Panc1 (cell line): Measurements from ENCODE around the gene NAXE. TPM values are rescaled to one million over a fixed set of nuclear protein-coding genes. Genes with fewer than 3 reads are reported as not detected.
"Not testable (repeated sequence)": the region's sequence is repeated elsewhere in the genome, so short reads cannot be mapped to it uniquely, and the experiment has no call there.

Source experiments
- ATAC-seq: fragments of 200-7000 bp; cut with Tn5 transposase; 2 replicates; pipeline ENCODE4 v1.9.1; 2020; ENCODE audit warnings: mild to moderate bottlenecking, moderate library complexity
- BruUV-seq: library from RNA; stranded (reverse); fragments of 400-500 nt; replicated peaks from 2 replicates; lab custom pipeline; 2021; lab: Mats Ljungman, UMichigan
- CTCF ChIA-PET: fragments of 300-600 bp; sonication (Branson Sonifier 250); formaldehyde crosslinking; loops from one replicate; lab custom pipeline; 2022; ENCODE audit warnings: antibody characterized with exemption; lab: Charles Lee
- POLR2A ChIA-PET: fragments of 300-600 bp; sonication (Branson Sonifier 250); formaldehyde crosslinking; loops from one replicate; lab custom pipeline; 2022; ENCODE audit warnings: antibody characterized with exemption; lab: Charles Lee
- DNase-seq: peaks from one replicate; pipeline ENCODE4 v3.0.0-alpha.2; 2010; ENCODE audit warnings: low read depth, low spot score
- H3K27ac ChIP-seq: 2 replicates; pipeline ENCODE4 v1.5.1; 2011; ENCODE audit warnings: mild to moderate bottlenecking, low read length, inconsistent platforms
- H3K27me3 ChIP-seq: fragments of 200-500 bp; sonication (Bioruptor generic); 2 replicates; pipeline ENCODE4 v1.6.0; 2014; ENCODE audit warnings: low read length, inconsistent platforms; ENCODE audit not compliant: control insufficient read depth, insufficient read depth
- H3K36me3 ChIP-seq: fragments of 200-500 bp; sonication (Bioruptor generic); 2 replicates; pipeline ENCODE4 v1.5.1; 2014; ENCODE audit warnings: inconsistent platforms, mild to moderate bottlenecking, low read length, moderate library complexity; ENCODE audit not compliant: control insufficient read depth, insufficient read depth
- H3K4me1 ChIP-seq: 2 replicates; pipeline ENCODE4 v1.5.1; 2011; ENCODE audit warnings: inconsistent platforms, mild to moderate bottlenecking, low read length, moderate library complexity; ENCODE audit not compliant: control insufficient read depth, insufficient read depth
- H3K4me3 ChIP-seq, 2 experiments: 2 replicates each; pipeline ENCODE4 v1.5.1; 2011 to 2012; ENCODE audit warnings: low read depth in 2 of 2, low read length in 2 of 2, mild to moderate bottlenecking in 2 of 2, inconsistent platforms in 1 of 2, moderate library complexity in 1 of 2
- H3K9me3 ChIP-seq: fragments of 200-500 bp; sonication (Bioruptor generic); 2 replicates; pipeline ENCODE4 v1.5.1; 2014; ENCODE audit warnings: low read depth, mild to moderate bottlenecking, inconsistent platforms, low read length, moderate library complexity; ENCODE audit not compliant: control insufficient read depth, insufficient read depth
- CTCF ChIP-seq: fragments of 450-650 bp; IDR thresholded peaks from 2 replicates; pipeline ENCODE4 v1.5.1; 2017; ENCODE audit warnings: mild to moderate bottlenecking
- POLR2AphosphoS5 ChIP-seq: IDR thresholded peaks from 2 replicates; pipeline ENCODE4 v1.6.1; 2012; ENCODE audit warnings: mild to moderate bottlenecking, low read depth, low read length, moderate library complexity
- REST ChIP-seq, 2 experiments: IDR thresholded peaks; 2 replicates each; pipeline ENCODE4 v1.6.1; 2011 to 2012; ENCODE audit warnings: low read depth in 2 of 2, control low read depth in 1 of 2, low read length in 1 of 2, mild to moderate bottlenecking in 1 of 2, moderate library complexity in 1 of 2; ENCODE audit not compliant: insufficient read depth in 1 of 2
- SIN3A ChIP-seq: IDR thresholded peaks from 2 replicates; pipeline ENCODE4 v1.6.1; 2012; ENCODE audit warnings: low read depth, mild to moderate bottlenecking, low read length, moderate library complexity, borderline replicate concordance; ENCODE audit not compliant: insufficient read depth
- TCF7L2 ChIP-seq: IDR thresholded peaks from 2 replicates; pipeline ENCODE4 v1.6.1; 2011; ENCODE audit warnings: mild to moderate bottlenecking, low read depth, low read length, inconsistent platforms
- in situ Hi-C: cut with HindIII; loops from 2 replicates; pipeline ENCODE4 v1.10.0; 2016; ENCODE audit warnings: low sequenced_read_pairs, low pct_unique_long_range_greater_than_20kb
- intact Hi-C: fragments of 100-400 bp; cut with micrococcal nuclease; formaldehyde crosslinking; loops from one replicate; pipeline ENCODE4 v1.10.0; 2022; ENCODE audit not compliant: unreplicated experiment
- total RNA-seq: library from RNA; stranded (reverse); gene quantifications from one replicate; pipeline ENCODE4 v1.2.1, GENCODE V29; 2021; ENCODE audit not compliant: unreplicated experiment

Gene NAXE
- total RNA-seq, 1 experiment from 2014 or later = 211 TPM

GRCh38 chr1:156552518-156552917, 39.1 kb upstream of the NAXE start:
- Histone ChIP-seq H3K9me3 (no peaks in the 10 kb centered on the region), H3K27ac (no peak overlapping the region), H3K27me3 (no peaks in the 10 kb centered on the region), H3K4me3 (no peak overlapping the region), H3K36me3 (no peaks in the 10 kb centered on the region; the same call in 1 of the 2 replicates), H3K4me1 (no peaks in the 10 kb centered on the region)
- intact Hi-C loops = no loop called here
- ATAC-seq = no peak
- CTCF ChIA-PET = no interaction called here
- POLR2A ChIA-PET = interaction anchor here (0.6 to 0.7 kb wide), 2 partner anchors 17 to 52 kb away, joined by 3 to 6 read pairs; partner anchors contain the start of gene MEF2D
- in situ Hi-C loops = no loop called here
- DNase-seq = no peak
- TF ChIP-seq REST (IDR thresholded peaks at IDR 0.05; ENCODE audit: insufficient read depth in 1 of 2, low read depth in 2 of 2, low read length in 1 of 2) (no peak), SIN3A (no peak), CTCF (no peak), TCF7L2 (no peak)
- BruUV-seq = no TSS peak

- ATAC-seq, BruUV-seq, H3K27ac ChIP-seq, DNase-seq, intact Hi-C loops, H3K4me3 ChIP-seq, H3K4me1 ChIP-seq, H3K27me3 ChIP-seq, in situ Hi-C loops, CTCF ChIA-PET, H3K36me3 ChIP-seq, H3K9me3 ChIP-seq: not testable (repeated sequence)
- POLR2A ChIA-PET = interaction anchor here (0.6 to 0.7 kb wide), 2 partner anchors 17 to 52 kb away, joined by 3 to 6 read pairs; partner anchors contain the start of gene MEF2D
These were observed 38.6 kb upstream of the NAXE start for GRCh38 chr1:156552937-156553336.

- intact Hi-C loops (no loop called here), in situ Hi-C loops (no loop called here)
- Histone ChIP-seq H3K4me3 (no peak overlapping the region), H3K36me3 (no peaks in the 10 kb centered on the region; the same call in 1 of the 2 replicates), H3K4me1 (no peaks in the 10 kb centered on the region), H3K27ac (no peak overlapping the region), H3K9me3 (no peaks in the 10 kb centered on the region), H3K27me3 (no peaks in the 10 kb centered on the region)
- DNase-seq (no peak), ATAC-seq (no peak)
- POLR2A ChIA-PET = interaction anchor here (0.6 kb wide), 1 partner anchor 23 kb away, joined by 5 read pairs; no protein-coding TSS in a partner anchor
- BruUV-seq = no TSS peak
- CTCF ChIA-PET = no interaction called here
- TF ChIP-seq POLR2AphosphoS5 (no peak), TCF7L2 (no peak), SIN3A (no peak), REST (IDR thresholded peaks at IDR 0.05; ENCODE audit: insufficient read depth in 1 of 2, low read depth in 2 of 2, low read length in 1 of 2) (no peak), CTCF (no peak)
These were observed 37.6 kb upstream of the NAXE start for GRCh38 chr1:156553860-156554485.
